Body of pancreas (tissue), 4 donors: ENCODE data around the gene ZG16B.

Source experiments
- CTCF ChIP-seq, 7 experiments: fragments of 450-650 bp in 4 of 7; fragments of 200-600 bp in 3 of 7; sonication (generic) in 3 of 7; IDR thresholded peaks; one replicate each; pipeline ENCODE4 v1.5.1; 2016 to 2019; ENCODE audit warnings: antibody characterized with exemption in 7 of 7
- POLR2A ChIP-seq, 3 donors: fragments of 450-650 bp; IDR thresholded peaks; one replicate each; pipeline ENCODE4 v1.6.1; 2016; ENCODE audit warnings: antibody characterized with exemption in 3 of 3, mild to moderate bottlenecking in 2 of 3

- TF ChIP-seq CTCF (IDR thresholded peaks at IDR 0.05) (no peak), POLR2A (IDR thresholded peaks at IDR 0.05) (no peak)
Observed at GRCh38 chr16:2833776-2834175, 3.7 kb downstream of the ZG16B start.
